PC-9 (cell line): Measurements from ENCODE around the gene DHRS7.

Experiments used
- CTCF ChIP-seq: fragments of 200-600 bp; sonication (generic); conservative IDR thresholded peaks from 2 replicates; pipeline ENCODE4 v1.6.1; 2017; ENCODE audit warnings: mixed run types, antibody characterized with exemption, mild to moderate bottlenecking, moderate library complexity
- EZH2 ChIP-seq: fragments of 200-600 bp; sonication (generic); IDR thresholded peaks from 2 replicates; pipeline ENCODE4 v1.8.0; 2017; ENCODE audit warnings: antibody characterized with exemption, low read depth

- no peak for TF ChIP-seq EZH2
- no peak for TF ChIP-seq CTCF
Measured at GRCh38 chr14:60211153-60211552, 46.0 kb upstream of the DHRS7 start.
